Erythroblast (primary cell): ENCODE results near the gene UBA5.
A peak's percentile ranks its signal among the peaks of the same experiment; 100 is the strongest.
"Not testable (repeated sequence)": the region's sequence is repeated elsewhere in the genome, so short reads cannot be mapped to it uniquely, and the experiment has no call there.

Experiments
- DNase-seq, 2 experiments: peaks; one replicate each; lab custom pipeline; 2025; lab: John Stamatoyannopoulos, UW
- GATA1 ChIP-seq: IDR thresholded peaks from 2 replicates; pipeline ENCODE4 v1.6.1; 2011; ENCODE audit warnings: low read depth, mild to moderate bottlenecking, control low read depth, low read length, moderate library complexity
- POLR2A ChIP-seq: IDR thresholded peaks from 2 replicates; pipeline ENCODE4 v1.6.1; 2011; ENCODE audit warnings: mild to moderate bottlenecking, low read length

UBA5 gene

DNA sequence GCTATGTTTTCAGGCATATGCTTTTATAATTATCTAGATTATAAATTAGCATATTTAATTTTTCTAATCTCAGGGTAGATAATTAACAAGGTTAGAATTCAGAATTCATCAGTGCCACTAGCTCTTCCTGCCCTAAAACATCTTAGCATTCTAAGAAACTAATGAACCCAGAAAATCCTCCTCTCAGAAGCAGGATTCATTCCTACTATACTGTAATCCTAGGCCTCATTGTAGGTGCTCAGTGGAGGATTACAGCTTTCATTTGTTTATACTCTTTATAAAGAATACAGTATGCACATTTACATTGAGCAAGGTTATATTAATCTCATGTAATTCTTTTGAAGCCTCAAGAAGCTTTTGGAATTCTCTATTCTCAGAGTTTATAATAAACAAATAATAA is 21.4 kb upstream of the UBA5 start:
- TF ChIP-seq POLR2A = no peak
- no peak for TF ChIP-seq GATA1
- no peak for DNase-seq

DNA sequence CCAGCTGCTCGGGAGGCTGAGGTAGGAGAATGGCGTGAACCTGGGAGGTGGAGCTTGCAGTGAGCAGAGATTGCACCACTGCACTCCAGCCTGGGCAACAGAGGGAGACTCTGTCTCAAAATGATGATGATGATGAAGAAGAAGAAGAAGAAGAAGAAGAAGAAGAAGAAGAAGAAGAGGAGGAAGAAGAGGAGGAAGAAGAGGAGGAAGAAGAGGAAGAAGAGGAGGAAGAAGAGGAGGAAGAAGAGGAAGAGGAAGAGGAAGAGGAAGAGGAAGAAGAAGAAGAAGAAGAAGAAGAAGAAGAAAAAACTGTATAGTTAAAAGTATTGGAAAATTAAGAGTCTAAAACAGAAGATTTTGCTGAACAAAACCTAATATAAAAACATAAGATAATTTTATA is 18.7 kb upstream of the UBA5 start:
- DNase-seq = not testable (repeated sequence)

DNA sequence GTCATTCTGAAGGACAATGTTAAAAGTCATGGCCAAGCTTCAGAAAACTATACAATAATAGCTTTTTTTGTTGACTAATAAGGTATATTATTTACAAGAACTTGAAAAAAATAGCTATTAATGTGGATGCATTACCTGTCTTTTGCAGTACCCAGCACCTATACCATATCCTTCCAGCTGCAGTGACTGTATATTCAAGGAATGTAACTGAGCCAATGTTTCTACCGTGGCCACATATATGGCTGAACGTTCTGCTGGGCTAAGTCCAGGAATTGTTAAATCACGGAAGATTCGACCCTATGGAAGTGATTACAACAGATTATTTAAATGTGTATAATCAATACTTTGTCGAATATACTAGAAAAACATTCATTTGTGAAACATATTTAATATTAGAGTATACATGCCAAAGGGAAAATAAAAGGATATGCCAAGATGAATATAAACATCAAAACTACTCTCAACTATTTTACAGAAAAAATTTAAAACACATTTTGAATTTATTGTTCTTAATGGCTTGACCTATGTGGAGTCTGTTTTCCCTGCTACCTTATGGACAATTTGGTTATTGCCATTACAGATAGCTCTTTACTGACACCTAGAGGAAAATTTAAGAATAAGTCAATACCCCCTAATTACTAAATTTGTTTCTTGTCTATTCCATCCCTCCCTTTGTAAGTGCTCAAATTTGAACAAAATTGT is 18.1 kb upstream of the UBA5 start:
- TF ChIP-seq GATA1 (no peak), POLR2A (no peak)
- DNase-seq = peak; percentile 55 to 74

DNA sequence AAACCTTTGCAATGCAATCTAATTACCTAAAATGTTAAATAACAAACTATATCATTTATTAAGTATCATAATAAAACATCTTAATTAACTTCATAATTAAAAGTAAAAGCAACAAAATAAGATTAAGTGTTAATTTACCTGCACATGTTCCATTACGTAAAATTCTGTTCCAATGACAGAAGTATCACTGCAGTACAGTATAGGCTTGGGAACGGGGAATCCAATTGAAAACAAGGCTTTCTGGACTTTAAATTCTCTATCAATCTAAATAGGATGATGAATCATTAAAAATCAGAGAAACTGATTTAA is 17.6 kb upstream of the UBA5 start:
- DNase-seq = no peak
- TF ChIP-seq POLR2A (no peak), GATA1 (no peak)

GRCh38 chr3:132643366-132643765 is 16.8 kb upstream of the UBA5 start:
- TF ChIP-seq POLR2A (no peak), GATA1 (no peak)
- peak in 1 of 2 experiments; percentile 35 for DNase-seq

DNA sequence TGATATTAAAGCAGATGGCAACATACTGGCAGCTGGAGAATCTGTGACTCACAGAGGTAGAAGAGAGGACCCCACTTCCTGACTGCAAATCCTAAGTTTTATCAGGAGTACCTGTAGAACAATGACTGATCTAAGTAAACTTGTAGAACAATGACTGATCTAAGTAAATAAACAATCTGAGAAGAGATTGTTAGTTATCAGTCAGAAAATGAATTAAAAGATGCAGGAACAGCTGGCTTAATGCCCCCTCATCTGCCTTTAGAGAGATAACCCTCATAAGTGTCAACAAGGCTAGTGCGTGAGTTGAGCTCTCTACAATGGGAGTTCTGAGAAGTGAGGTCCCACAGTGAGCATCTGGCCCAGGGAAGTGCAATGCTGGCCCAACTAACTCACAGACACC is 15.1 kb upstream of the UBA5 start:
- DNase-seq = no peak
- TF ChIP-seq GATA1 = no peak
- no peak for TF ChIP-seq POLR2A

- DNase-seq = no peak
- TF ChIP-seq POLR2A (no peak), GATA1 (no peak)
These were observed 10.0 kb upstream of the UBA5 start for GRCh38 chr3:132650153-132650552.

GRCh38 chr3:132652640-132653270 is 7.4 kb upstream of the UBA5 start:
- no peak for DNase-seq
- no peak for TF ChIP-seq GATA1
- TF ChIP-seq POLR2A = no peak

- TF ChIP-seq POLR2A = no peak
- no peak for TF ChIP-seq GATA1
- peak in 1 of 2 experiments; percentile 36 for DNase-seq
These were observed 5.9 kb upstream of the UBA5 start for GRCh38 chr3:132654190-132654589.

DNA sequence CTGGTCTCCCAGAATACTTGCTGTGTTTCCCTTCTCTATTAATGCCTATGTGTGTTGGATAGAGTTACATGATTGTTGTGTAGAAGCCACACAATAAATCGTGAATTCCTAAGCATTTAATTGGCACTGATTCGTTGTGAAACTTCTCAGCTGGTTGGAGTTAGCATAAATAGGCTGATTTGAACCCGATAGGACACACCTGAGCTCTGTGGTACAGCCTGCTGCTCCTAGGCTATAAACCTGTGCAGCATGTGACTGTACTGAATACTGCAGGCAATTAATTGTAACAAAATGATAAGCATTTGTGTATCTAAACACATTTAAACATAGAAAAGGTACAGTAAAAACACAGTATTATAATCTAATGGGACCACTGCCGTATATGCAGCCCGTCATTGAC is 5.4 kb upstream of the UBA5 start:
- DNase-seq = no peak
- TF ChIP-seq POLR2A = no peak
- TF ChIP-seq GATA1 = no peak

DNA sequence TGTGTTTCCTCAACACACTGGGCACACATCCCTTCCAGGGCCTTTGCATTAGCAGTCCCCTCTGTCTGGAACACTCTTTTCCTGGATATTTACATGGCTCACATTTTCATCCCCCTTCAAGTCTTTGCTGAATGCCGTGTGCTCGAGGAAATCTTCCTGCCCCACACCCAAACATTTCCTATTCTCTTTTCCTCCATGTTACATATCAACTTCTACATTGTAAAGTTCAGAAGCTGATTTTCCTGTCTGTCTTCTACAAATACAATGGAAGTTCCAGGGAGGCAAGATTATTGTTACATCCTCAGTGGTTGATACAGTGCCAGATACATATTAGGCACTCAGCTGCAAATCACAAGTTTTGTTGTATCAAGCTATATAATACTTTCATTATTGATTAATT is 4.7 kb upstream of the UBA5 start:
- TF ChIP-seq GATA1 (no peak), POLR2A (no peak)
- DNase-seq = no peak

GRCh38 chr3:132657869-132658747 is 2.0 kb upstream of the UBA5 start:
- no peak for DNase-seq
- TF ChIP-seq POLR2A (no peak), GATA1 (no peak)

- TF ChIP-seq GATA1 = no peak
- no peak for TF ChIP-seq POLR2A
- no peak for DNase-seq
These were observed 1.1 kb upstream of the UBA5 start for GRCh38 chr3:132659000-132659364.

GRCh38 chr3:132659365-132660051 is 621 bp upstream of the UBA5 start, which contains the start of gene ACAD11:
Gene ACAD11, minus strand, starts transcription at chr3:132659809. Its CDS starts 58 bp downstream, at chr3:132659751.
- no peak for TF ChIP-seq POLR2A
- no peak for TF ChIP-seq GATA1
- DNase-seq = peak; percentile 82 to 85
